Fibroblast of upper back skin (primary cell): ENCODE measurements around the gene FEV.
"Not testable (repeated sequence)": the region's sequence is repeated elsewhere in the genome, so short reads cannot be mapped to it uniquely, and the experiment has no call there.

Experiments used
- DNase-seq: peaks from one replicate; pipeline ENCODE4 v3.0.0-alpha.2; 2013

The FEV gene

DNA sequence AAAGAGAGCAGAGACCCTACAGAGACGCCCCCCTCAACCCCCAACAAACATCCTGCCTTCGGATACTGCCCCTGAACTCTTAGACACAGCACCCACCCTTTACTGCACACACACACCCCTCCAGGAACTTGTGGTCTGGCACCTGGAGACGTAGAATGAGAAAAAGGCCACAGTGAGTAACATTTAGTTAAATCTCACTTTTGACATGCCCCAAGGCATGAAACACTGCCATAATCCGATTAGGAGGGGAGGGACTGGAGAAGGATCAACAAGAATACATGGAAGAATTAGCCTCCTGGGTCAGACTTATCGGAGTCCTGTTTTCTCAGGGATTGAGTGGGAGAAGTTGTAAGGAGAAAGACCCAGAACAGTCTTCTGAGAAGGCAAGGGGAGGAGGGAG is 21.4 kb downstream of the FEV start:
- DNase-seq, result no peak

- peak; percentile 51 for DNase-seq
These were observed 22.0 kb downstream of the FEV start for GRCh38 chr2:218962859-218963492.

DNA sequence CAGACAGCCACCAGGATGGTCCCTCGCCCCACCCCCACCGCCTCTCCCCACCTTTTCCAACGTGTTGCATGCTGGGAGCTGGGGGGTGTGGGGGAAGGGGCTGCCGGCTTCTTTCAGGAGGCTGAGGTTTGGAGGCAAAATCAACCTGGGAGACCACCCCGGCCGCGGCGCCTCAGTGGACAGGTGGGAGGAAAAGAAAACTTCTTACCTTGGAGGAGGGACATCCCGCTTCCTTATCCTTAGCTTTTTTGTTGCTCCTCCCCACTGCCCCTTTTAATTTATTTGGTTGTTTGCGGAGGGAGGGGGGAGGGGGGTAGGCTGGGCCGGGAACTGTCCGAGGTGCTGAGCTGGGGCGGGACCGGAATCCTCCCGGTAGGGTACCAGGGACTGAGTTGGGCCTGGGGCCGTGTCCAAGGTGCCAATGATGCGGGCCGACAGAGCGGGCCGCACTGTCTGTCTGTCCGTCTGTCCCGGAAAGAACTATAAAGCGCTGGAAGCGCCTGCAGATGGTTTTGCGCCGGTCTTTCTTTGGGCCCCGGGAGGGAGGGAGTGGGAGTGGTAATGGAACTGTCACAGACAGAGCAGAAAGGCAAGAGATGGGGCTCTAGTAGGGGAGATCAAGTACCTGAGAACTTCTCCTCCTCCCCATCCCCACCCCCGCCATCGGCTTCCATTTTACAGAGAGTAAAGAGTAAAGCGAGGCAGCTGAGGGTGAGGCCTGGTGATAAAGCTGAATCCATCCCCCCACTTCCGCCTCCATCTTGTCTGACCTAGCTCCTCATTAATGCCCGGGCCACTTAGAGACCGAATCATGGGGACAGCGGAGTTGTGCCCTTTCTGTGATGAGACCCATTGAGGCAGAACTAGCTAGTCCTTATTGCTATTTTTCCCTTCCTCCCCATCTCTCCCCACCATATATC is 23.1 kb downstream of the FEV start:
- DNase-seq, result no peak

- DNase-seq, result no peak
These were observed 23.8 kb downstream of the FEV start for GRCh38 chr2:218961229-218961628.

DNA sequence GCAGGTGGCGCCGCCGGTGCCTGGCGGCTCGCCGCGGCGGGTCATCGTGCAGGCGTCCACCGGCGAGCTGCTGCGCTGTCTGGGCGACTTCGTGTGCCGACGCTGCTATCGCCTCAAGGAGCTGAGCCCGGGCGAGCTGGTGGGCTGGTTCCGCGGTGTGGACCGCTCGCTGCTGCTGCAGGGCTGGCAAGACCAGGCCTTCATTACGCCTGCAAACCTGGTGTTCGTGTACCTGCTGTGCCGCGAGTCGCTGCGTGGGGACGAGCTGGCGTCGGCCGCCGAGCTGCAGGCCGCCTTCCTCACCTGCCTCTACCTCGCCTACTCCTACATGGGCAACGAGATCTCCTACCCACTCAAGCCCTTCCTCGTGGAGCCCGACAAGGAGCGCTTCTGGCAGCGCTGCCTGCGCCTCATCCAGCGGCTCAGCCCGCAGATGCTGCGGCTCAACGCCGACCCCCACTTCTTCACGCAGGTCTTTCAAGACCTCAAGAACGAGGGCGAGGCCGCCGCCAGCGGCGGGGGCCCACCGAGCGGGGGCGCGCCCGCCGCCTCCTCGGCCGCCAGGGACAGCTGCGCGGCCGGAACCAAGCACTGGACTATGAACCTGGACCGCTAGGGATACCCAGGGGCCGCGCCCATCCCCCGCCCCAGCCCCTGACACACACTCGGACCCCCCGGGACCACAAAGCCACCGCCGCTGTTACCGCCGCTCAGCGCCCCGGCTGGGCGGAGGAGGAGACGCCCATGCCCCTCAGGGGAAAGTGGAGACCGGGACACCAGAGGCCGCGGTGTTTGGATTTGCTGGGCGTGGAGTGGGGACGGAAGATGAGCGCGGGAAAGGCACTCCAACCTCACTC is 24.4 kb downstream of the FEV start:
- no peak for DNase-seq

DNA sequence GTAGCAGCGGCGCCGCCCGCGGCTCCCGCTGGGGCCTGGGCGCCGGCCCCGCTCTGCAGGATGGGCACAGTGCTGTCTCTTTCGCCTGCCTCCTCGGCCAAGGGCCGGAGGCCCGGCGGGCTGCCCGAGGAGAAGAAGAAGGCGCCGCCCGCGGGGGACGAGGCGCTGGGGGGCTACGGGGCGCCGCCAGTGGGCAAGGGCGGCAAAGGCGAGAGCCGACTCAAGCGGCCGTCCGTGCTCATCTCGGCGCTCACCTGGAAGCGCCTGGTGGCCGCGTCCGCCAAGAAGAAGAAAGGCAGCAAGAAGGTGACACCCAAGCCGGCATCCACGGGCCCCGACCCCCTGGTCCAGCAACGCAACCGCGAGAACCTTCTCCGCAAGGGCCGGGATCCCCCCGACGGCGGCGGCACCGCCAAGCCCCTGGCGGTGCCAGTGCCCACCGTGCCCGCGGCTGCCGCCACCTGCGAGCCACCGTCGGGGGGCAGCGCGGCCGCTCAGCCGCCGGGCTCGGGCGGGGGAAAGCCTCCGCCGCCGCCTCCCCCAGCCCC is 25.1 kb downstream of the FEV start:
- DNase-seq, result no peak

GRCh38 chr2:218959141-218959731 is 25.7 kb downstream of the FEV start, which contains the start of gene CDK5R2:
Gene CDK5R2, plus strand, starts transcription at chr2:218959666. Its CDS starts 155 bp downstream, at chr2:218959821.
- peak; percentile 75 for DNase-seq

DNA sequence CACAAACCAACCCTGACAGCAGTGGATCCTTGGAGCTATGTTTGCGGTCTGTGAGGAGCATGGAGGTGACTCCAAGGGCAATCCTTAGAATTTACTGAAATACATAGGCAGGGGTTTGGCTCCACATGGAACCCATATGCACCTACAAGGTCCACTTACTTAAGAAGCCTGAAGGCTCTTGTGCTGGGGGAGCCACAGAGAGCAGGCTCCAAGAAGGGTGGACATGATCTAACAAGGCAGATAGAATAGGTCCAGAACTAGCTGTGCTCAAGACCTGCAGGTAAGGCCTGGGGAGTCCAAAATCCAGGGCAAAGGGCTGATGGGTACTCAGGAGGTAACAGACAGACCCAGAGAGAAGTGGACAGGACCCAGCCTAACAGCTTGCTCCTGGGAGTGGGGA is 26.7 kb downstream of the FEV start:
- no peak for DNase-seq

GRCh38 chr2:218957671-218958070 is 27.3 kb downstream of the FEV start:
- DNase-seq, result no peak

GRCh38 chr2:218956039-218956438 is 28.9 kb downstream of the FEV start:
- no peak for DNase-seq

DNA sequence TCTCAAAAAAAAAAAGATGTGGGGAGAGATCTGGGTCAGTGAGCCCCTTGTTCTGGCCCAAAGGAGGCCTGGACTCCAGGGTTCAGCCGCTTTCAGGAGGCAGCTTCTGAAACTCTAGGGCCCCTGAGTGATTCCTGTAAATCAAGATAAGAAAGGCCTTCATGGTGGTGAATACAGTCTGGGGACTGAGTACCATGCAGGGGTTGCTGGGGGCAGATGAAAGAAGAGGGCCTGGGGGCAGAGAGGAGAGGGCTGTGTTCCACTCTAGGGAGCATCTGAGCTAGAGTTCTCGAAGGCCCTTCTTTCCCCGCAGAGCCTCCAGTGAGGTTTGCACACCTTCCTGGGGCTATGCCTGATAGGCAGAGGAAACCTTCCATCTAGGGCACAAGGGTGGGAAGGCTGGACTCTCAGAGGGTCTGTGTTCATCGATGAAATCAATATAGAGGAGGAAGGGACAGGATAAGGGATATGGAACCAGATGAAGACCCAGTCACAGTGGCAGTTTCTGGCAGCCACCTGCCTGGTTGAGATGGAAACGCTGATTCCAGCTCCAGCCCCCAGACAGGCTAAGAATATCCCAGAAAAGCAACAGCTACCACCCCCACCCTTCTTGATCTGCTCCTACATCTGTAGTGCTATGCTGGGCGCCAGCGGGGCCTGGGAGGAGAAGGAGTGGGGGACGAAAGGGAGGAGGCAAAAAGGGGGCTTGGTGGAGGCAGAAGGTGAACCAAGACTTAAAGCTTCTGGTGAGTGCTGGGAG is 30.3 kb downstream of the FEV start:
- DNase-seq, result no peak

DNA sequence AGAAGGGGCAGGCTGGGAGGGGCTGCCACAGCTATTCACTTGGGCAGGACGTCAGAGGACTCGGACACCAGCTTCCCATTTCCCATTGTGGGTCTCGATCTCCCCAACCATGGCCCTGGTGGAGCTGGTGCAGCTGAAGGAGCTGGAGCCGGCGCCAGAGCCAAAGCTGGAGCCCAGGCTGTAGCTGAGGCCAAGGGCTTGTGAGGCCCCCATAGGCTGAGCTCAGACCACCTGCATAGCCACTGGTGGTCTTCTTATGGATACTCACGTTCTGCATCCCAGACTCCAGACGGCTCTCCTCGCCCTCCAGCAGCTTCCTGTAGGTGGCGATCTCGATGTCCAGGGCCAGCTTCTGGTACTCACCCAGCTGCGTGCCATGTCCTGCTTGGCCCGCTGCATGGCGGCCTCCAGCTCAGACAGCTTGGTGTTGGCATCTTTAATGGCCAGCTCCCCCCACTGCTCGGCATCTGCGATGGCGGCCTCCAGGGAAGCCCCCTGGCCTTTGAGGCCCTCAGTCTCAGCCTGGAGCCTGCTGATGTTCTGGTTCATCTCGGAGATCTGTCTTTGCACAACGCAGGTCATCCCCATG is 31.5 kb downstream of the FEV start:
- no peak for DNase-seq

DNA sequence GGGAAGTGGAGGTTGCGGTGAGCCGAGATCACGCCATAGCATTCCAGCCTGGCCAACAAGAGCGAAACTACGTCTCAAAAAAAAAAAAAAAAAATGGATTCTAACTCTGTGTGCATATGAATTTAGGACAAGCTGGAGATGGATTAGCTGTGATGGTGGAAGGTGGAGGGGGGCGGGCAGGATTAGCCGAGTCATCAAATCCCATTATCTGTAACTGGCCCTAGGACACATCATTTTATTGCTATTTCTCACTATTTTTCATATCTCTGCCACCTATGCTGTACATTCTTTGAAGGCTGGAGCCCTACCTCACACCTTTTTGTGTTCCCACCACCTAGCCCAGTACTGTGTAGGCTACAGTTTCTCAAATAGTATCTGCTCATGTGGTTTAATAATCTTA is 32.8 kb downstream of the FEV start:
- no peak for DNase-seq

DNA sequence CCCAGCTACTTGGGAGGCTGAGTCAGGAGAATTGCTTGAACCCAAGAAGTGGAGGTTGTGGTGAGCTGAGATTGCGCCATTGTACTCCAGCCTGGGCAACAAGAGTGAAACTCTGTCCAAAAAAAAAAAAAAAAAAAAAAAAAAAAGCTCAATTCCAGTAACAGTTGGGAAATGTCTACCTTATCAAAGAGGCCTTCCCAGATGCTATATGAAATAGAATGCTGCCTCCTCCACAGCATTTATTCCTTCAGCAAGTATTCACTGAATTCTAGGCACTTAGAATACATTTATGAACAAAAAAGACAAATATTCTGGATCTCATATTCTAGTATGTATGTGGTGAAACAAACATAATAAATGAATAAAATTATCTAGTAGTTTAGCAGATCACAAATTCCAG is 38.4 kb downstream of the FEV start:
- no peak for DNase-seq

DNA sequence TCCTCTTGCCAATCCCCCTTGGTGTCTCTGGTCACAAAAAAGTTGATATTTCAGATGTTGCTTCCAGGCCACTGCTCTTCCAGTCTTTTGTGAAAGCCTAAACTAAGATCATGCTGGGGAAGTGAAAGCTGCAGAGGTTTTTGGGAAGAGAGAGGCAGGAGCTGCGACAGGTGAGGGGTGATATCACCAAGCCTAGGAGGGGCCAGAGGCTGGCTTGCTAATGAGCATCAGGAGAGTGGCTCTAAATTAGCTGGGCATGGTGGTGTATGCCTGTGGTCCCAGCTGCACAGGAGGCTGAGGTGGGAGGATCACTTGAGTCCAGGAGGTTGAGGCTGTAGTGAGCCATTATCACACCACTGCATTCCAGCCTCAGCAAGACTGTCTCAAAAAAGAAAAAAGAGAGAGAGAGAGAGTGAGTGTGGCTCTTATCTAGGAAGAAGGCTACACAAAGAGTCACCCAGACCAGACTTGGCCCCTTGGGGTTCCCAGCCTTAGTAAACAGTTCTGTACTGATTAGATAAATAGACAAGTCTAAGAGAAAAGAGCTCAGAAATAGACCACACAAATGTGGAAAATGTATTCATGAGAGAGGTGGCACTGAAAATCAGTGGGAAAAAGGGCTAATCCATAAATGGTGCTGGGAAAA is 40.1 kb downstream of the FEV start:
- DNase-seq, result no peak

DNA sequence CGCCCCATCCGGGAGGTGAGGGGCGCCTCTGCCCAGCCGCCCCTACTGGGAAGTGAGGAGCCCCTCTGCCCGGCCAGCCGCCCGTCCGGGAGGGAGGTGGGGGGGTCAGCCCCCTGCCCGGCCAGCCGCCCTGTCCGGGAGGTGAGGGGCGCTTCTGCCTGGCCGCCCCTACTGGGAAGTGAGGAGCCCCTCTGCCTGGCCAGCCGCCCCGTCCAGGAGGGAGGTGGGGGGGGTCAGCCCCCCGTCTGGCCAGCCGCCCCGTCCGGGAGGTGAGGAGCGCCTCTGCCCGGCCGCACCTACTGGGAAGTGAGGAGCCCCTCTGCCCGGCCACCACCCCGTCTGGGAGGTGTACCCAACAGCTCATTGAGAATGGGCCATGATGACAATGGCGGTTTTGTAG is 53.2 kb downstream of the FEV start:
- not testable (repeated sequence) for DNase-seq
